PC-9 (cell line): ENCODE measurements around the gene DCAF17. TPM values are rescaled to one million over a fixed set of nuclear protein-coding genes. Genes with fewer than 3 reads are reported as not detected.

Source experiments
- BruUV-seq: library from RNA; stranded (reverse); fragments of 400-500 nt; replicated peaks from 2 replicates; lab custom pipeline; 2021; lab: Mats Ljungman, UMichigan
- CTCF ChIA-PET: fragments of 300-600 bp; sonication (Branson Sonifier 250); formaldehyde crosslinking; loops from one replicate; lab custom pipeline; 2022; ENCODE audit warnings: antibody characterized with exemption; lab: Charles Lee
- POLR2A ChIA-PET: fragments of 300-600 bp; sonication (Branson Sonifier 250); formaldehyde crosslinking; loops from one replicate; lab custom pipeline; 2022; ENCODE audit warnings: antibody characterized with exemption; ENCODE audit not compliant: unreplicated experiment; lab: Charles Lee
- DNase-seq, 2 experiments: peaks; one replicate each; pipeline versions ENCODE4 v3.0.0 to v3.0.0-alpha.2; 2015 to 2022; ENCODE audit warnings: mixed read lengths in 1 of 2
- H2AFZ ChIP-seq: fragments of 200-600 bp; sonication (generic); 2 replicates; pipeline ENCODE4 v1.8.1; 2017; ENCODE audit warnings: antibody characterized with exemption
- H3F3A ChIP-seq: fragments of 200-600 bp; sonication (generic); 2 replicates; pipeline ENCODE4 v1.8.1; 2017; ENCODE audit warnings: antibody characterized with exemption, mild to moderate bottlenecking, low read depth; ENCODE audit not compliant: insufficient read depth
- H3K27ac ChIP-seq: fragments of 200-600 bp; sonication (generic); 2 replicates; pipeline ENCODE4 v1.6.1; 2016; ENCODE audit warnings: mixed run types
- H3K27me3 ChIP-seq: fragments of 200-600 bp; sonication (generic); 2 replicates; pipeline ENCODE4 v1.6.1; 2016; ENCODE audit warnings: low read depth, mixed run types; ENCODE audit not compliant: insufficient read depth
- H3K36me3 ChIP-seq: fragments of 200-600 bp; sonication (generic); 2 replicates; pipeline ENCODE4 v1.6.1; 2016; ENCODE audit warnings: low read depth, mixed run types
- H3K4me1 ChIP-seq: fragments of 200-600 bp; sonication (generic); replicated peaks from 2 replicates; pipeline ENCODE4 v1.6.1; 2016; ENCODE audit warnings: mixed run types; ENCODE audit not compliant: insufficient read depth
- H3K4me2 ChIP-seq: fragments of 200-600 bp; sonication (generic); 2 replicates; pipeline ENCODE4 v1.6.1; 2017; ENCODE audit warnings: mixed run types
- H3K4me3 ChIP-seq: fragments of 200-600 bp; sonication (generic); 2 replicates; pipeline ENCODE4 v1.6.1; 2016; ENCODE audit warnings: mixed run types
- H3K79me2 ChIP-seq: fragments of 200-600 bp; sonication (generic); 2 replicates; pipeline ENCODE4 v1.6.1; 2017; ENCODE audit warnings: low read depth, mixed run types
- H3K9me2 ChIP-seq: fragments of 200-600 bp; sonication (generic); 2 replicates; pipeline ENCODE4 v1.8.1; 2017; ENCODE audit warnings: mild to moderate bottlenecking; ENCODE audit not compliant: insufficient read depth
- H3K9me3 ChIP-seq: fragments of 200-600 bp; sonication (generic); 2 replicates; pipeline ENCODE4 v1.8.1; 2016; ENCODE audit warnings: low read depth; ENCODE audit not compliant: insufficient read depth
- H4K20me1 ChIP-seq: fragments of 200-600 bp; sonication (generic); 2 replicates; pipeline ENCODE4 v1.8.1; 2017; ENCODE audit not compliant: insufficient read depth
- CTCF ChIP-seq: fragments of 200-600 bp; sonication (generic); conservative IDR thresholded peaks from 2 replicates; pipeline ENCODE4 v1.6.1; 2017; ENCODE audit warnings: mixed run types, antibody characterized with exemption, mild to moderate bottlenecking, moderate library complexity
- EZH2 ChIP-seq: fragments of 200-600 bp; sonication (generic); IDR thresholded peaks from 2 replicates; pipeline ENCODE4 v1.8.0; 2017; ENCODE audit warnings: antibody characterized with exemption, low read depth
- intact Hi-C: fragments of 100-400 bp; cut with micrococcal nuclease; formaldehyde crosslinking; loops from one replicate; pipeline ENCODE4 v1.10.0; 2022; ENCODE audit not compliant: unreplicated experiment
- total RNA-seq: library from RNA; stranded (reverse); gene quantifications from 2 replicates; pipeline ENCODE4 v1.2.3, GENCODE V29; 2021

The DCAF17 gene
- total RNA-seq, 1 experiment from 2014 or later = 22.0 TPM

GRCh38 chr2:171404719-171405118, 29.3 kb upstream of the DCAF17 start:
- Histone ChIP-seq H3K4me2 (no peak overlapping the region), H3K27ac (no peak overlapping the region)

GRCh38 chr2:171405546-171405945, 28.5 kb upstream of the DCAF17 start:
- BruUV-seq = no TSS peak
- CTCF ChIA-PET = interaction anchor here (0.7 kb wide), 1 partner anchor 10 kb away, joined by 3 read pairs; no protein-coding TSS in a partner anchor
- Histone ChIP-seq H3K36me3 (peaks cover 7% of the 10 kb centered on the region; the same call in 1 of the 2 replicates), H3K27ac (no peak overlapping the region), H3K79me2 (peaks cover 12% of the 10 kb centered on the region; the same call in 1 of the 2 replicates), H3K9me2 (no peaks in the 10 kb centered on the region), H3K4me1 (peaks cover 17% of the 10 kb centered on the region), H2AFZ (no peak overlapping the region), H3K4me2 (no peak overlapping the region), H3K27me3 (no peaks in the 10 kb centered on the region), H3K4me3 (no peak overlapping the region), H3K9me3 (peaks cover 31% of the 10 kb centered on the region), H3F3A (no peaks in the 10 kb centered on the region; the same call in 1 of the 2 replicates), H4K20me1 (no peaks in the 10 kb centered on the region)
- POLR2A ChIA-PET = no interaction called here
- TF ChIP-seq CTCF (no peak), EZH2 (no peak)
- DNase-seq = no peak
- intact Hi-C loops = no loop called here

More at GRCh38 chr2:171404719-171405118, 29.3 kb upstream of the DCAF17 start:
- no peaks in the 10 kb centered on the region for H4K20me1 ChIP-seq
- H3K9me3 ChIP-seq = peaks cover 31% of the 10 kb centered on the region
- BruUV-seq = no TSS peak
- peaks cover 10% of the 10 kb centered on the region; the same call in 1 of the 2 replicates for H3K4me1 ChIP-seq
- DNase-seq = no peak
- H2AFZ ChIP-seq = no peak overlapping the region
- intact Hi-C loops = no loop called here
- TF ChIP-seq CTCF (no peak), EZH2 (no peak)
- CTCF ChIA-PET = no interaction called here
- H3F3A ChIP-seq = no peaks in the 10 kb centered on the region; the same call in 1 of the 2 replicates
- no peaks in the 10 kb centered on the region for H3K9me2 ChIP-seq
- POLR2A ChIA-PET = no interaction called here
- peaks cover 7% of the 10 kb centered on the region; the same call in 1 of the 2 replicates for H3K36me3 ChIP-seq
- H3K4me3 ChIP-seq = no peak overlapping the region
- H3K27me3 ChIP-seq = no peaks in the 10 kb centered on the region
- H3K79me2 ChIP-seq = peaks cover 12% of the 10 kb centered on the region; the same call in 1 of the 2 replicates

- no peak overlapping the region for H3K4me2 ChIP-seq
- H3F3A ChIP-seq = no peaks in the 10 kb centered on the region; the same call in 1 of the 2 replicates
- peaks cover 12% of the 10 kb centered on the region; the same call in 1 of the 2 replicates for H3K79me2 ChIP-seq
- intact Hi-C loops = no loop called here
- H2AFZ ChIP-seq = no peak overlapping the region
- H4K20me1 ChIP-seq = no peaks in the 10 kb centered on the region
- no peaks in the 10 kb centered on the region for H3K9me2 ChIP-seq
- H3K9me3 ChIP-seq = peaks cover 31% of the 10 kb centered on the region
- no peak overlapping the region for H3K27ac ChIP-seq
- no peaks in the 10 kb centered on the region for H3K27me3 ChIP-seq
- ChIA-PET CTCF (interaction anchor here (0.7 kb wide), 1 partner anchor 11 kb away, joined by 3 read pairs; no protein-coding TSS in a partner anchor), POLR2A (no interaction called here)
- no TSS peak for BruUV-seq
- H3K4me3 ChIP-seq = no peak overlapping the region
- no peak for DNase-seq
- peaks cover 7% of the 10 kb centered on the region; the same call in 1 of the 2 replicates for H3K36me3 ChIP-seq
- no peak for TF ChIP-seq EZH2
- TF ChIP-seq CTCF = no peak
- peaks cover 21% of the 10 kb centered on the region for H3K4me1 ChIP-seq
Observed at GRCh38 chr2:171406044-171406443, 28.0 kb upstream of the DCAF17 start.
